Left ventricle myocardium inferior (tissue), 1 donor: ENCODE measurements around the gene SSPN. TPM values are rescaled to one million over a fixed set of nuclear protein-coding genes. Genes with fewer than 3 reads are reported as not detected.
A peak's percentile ranks its signal among the peaks of the same experiment; 100 is the strongest.

Experiments used
- DNase-seq: peaks from one replicate; pipeline ENCODE4 v3.0.0-alpha.2; 2020
- H3K27ac ChIP-seq: fragments of 200-600 bp; replicated peaks from 2 replicates; pipeline ENCODE4 v1.8.0; 2021
- H3K27me3 ChIP-seq: fragments of 200-600 bp; 2 replicates; pipeline ENCODE4 v1.8.0; 2021; ENCODE audit warnings: low read depth
- H3K36me3 ChIP-seq: fragments of 200-600 bp; 2 replicates; pipeline ENCODE4 v1.8.0; 2021
- H3K4me1 ChIP-seq: fragments of 200-600 bp; 2 replicates; pipeline ENCODE4 v1.8.0; 2021
- H3K4me3 ChIP-seq: fragments of 200-600 bp; 2 replicates; pipeline ENCODE4 v1.8.0; 2021; ENCODE audit warnings: mild to moderate bottlenecking, moderate library complexity
- H3K9me3 ChIP-seq: fragments of 200-600 bp; replicated peaks from 2 replicates; pipeline ENCODE4 v1.8.0; 2021
- intact Hi-C: fragments of 100-400 bp; cut with micrococcal nuclease; formaldehyde crosslinking; loops from one replicate; pipeline ENCODE4 v1.11.0; 2022
- total RNA-seq: library from RNA; stranded (reverse); fragmentation: NEBNext Ultra II Directional; extraction: Animal tissue kit (Norgen Biotek cat#: 25700); gene quantifications from one replicate; pipeline ENCODE4 v1.2.1, GENCODE V29; 2021
- TF ChIP-seq, protein P1 (sequence below): fragments of 200-600 bp; IDR thresholded peaks from 2 replicates; pipeline ENCODE4 v1.8.0; 2021; ENCODE audit warnings: antibody characterized with exemption, mild to moderate bottlenecking, borderline replicate concordance
- donor health status: DM: no; HTN: yes; CAD: no; lungs with severe emphysema.

The SSPN gene
- total RNA-seq, 1 donor from 2014 or later, result 67.4 TPM

GRCh38 chr12:26264215-26264838 lies 69.0 kb downstream of the SSPN start:
- intact Hi-C loops, result no loop called here
- no peaks in the 10 kb centered on the region for H3K36me3 ChIP-seq
- TF ChIP-seq, protein P1, sequence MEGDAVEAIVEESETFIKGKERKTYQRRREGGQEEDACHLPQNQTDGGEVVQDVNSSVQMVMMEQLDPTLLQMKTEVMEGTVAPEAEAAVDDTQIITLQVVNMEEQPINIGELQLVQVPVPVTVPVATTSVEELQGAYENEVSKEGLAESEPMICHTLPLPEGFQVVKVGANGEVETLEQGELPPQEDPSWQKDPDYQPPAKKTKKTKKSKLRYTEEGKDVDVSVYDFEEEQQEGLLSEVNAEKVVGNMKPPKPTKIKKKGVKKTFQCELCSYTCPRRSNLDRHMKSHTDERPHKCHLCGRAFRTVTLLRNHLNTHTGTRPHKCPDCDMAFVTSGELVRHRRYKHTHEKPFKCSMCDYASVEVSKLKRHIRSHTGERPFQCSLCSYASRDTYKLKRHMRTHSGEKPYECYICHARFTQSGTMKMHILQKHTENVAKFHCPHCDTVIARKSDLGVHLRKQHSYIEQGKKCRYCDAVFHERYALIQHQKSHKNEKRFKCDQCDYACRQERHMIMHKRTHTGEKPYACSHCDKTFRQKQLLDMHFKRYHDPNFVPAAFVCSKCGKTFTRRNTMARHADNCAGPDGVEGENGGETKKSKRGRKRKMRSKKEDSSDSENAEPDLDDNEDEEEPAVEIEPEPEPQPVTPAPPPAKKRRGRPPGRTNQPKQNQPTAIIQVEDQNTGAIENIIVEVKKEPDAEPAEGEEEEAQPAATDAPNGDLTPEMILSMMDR, result no peak
- H3K27ac ChIP-seq, result no peak overlapping the region
- peaks cover under 1% of the 10 kb centered on the region for H3K4me1 ChIP-seq
- no peaks in the 10 kb centered on the region for H3K27me3 ChIP-seq
- H3K9me3 ChIP-seq, result peaks cover 22% of the 10 kb centered on the region
- no peak overlapping the region for H3K4me3 ChIP-seq
- no peak for DNase-seq

DNA sequence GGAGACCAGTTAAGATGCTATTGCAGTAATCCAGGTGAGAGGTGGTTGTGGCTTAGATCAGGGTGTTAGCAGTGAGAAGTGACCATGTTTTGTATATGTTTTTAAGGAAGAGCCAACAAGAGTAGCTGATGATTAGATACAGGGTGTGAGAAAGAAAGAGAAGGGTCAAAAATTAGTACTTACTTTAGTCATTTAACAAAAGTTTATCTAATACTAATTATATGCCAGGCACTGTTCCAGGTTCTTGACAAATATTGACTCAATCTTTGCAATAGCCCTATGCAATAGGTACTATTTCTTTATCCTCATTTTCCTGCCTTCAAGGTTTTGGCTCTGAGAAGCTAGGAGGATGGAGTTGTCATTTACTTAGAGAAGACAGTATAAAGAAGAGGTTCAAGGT lies 70.2 kb downstream of the SSPN start:
- TF ChIP-seq, protein P1, result no peak
- intact Hi-C loops, result no loop called here
- no peak for DNase-seq
- H3K27ac ChIP-seq, result no peak overlapping the region
- no peaks in the 10 kb centered on the region for H3K27me3 ChIP-seq
- no peak overlapping the region for H3K4me3 ChIP-seq
- peaks cover 22% of the 10 kb centered on the region for H3K9me3 ChIP-seq
- peaks cover 10% of the 10 kb centered on the region for H3K4me1 ChIP-seq
- H3K36me3 ChIP-seq, result no peaks in the 10 kb centered on the region

- intact Hi-C loops, result no loop called here
- no peak for DNase-seq
- Histone ChIP-seq H3K4me1 (peaks cover 23% of the 10 kb centered on the region), H3K27me3 (no peaks in the 10 kb centered on the region), H3K27ac (no peak overlapping the region), H3K9me3 (peaks cover 22% of the 10 kb centered on the region), H3K4me3 (no peak overlapping the region), H3K36me3 (no peaks in the 10 kb centered on the region)
- TF ChIP-seq, protein P1, result no peak
These were observed 71.5 kb downstream of the SSPN start for GRCh38 chr12:26266881-26267280.

GRCh38 chr12:26268841-26269561 lies 73.6 kb downstream of the SSPN start:
- Histone ChIP-seq H3K36me3 (no peaks in the 10 kb centered on the region), H3K27ac (peak overlapping the region; percentile 60), H3K4me1 (peaks cover 44% of the 10 kb centered on the region), H3K4me3 (no peak overlapping the region), H3K27me3 (no peaks in the 10 kb centered on the region), H3K9me3 (peaks cover 10% of the 10 kb centered on the region)
- intact Hi-C loops, result no loop called here
- TF ChIP-seq, protein P1, result no peak
- no peak for DNase-seq

GRCh38 chr12:26269562-26270284 lies 74.3 kb downstream of the SSPN start:
- H3K9me3 ChIP-seq, result peaks cover 5% of the 10 kb centered on the region
- H3K4me3 ChIP-seq, result no peak overlapping the region
- H3K27ac ChIP-seq, result peak overlapping the region; percentile 60
- intact Hi-C loops, result no loop called here
- TF ChIP-seq, protein P1, result no peak
- DNase-seq, result no peak
- H3K27me3 ChIP-seq, result no peaks in the 10 kb centered on the region
- peaks cover 51% of the 10 kb centered on the region for H3K4me1 ChIP-seq
- no peaks in the 10 kb centered on the region for H3K36me3 ChIP-seq
